Lower lobe of right lung (tissue), 2 donors: ENCODE data around the gene NEU4. TPM values are rescaled to one million over a fixed set of nuclear protein-coding genes. Genes with fewer than 3 reads are reported as not detected.

Experiments
- ATAC-seq, 2 donors: fragments of 200-7000 bp; cut with Tn5 transposase; one replicate each; pipeline ENCODE4 v1.9.1; 2020 to 2022; ENCODE audit warnings: mild to moderate bottlenecking in 2 of 2, moderate library complexity in 2 of 2
- DNase-seq: peaks from one replicate; pipeline ENCODE4 v3.0.0-alpha.2; 2020
- H3K27ac ChIP-seq: fragments of 200-600 bp; one replicate; pipeline ENCODE4 v1.8.0; 2022
- H3K27me3 ChIP-seq: fragments of 200-600 bp; one replicate; pipeline ENCODE4 v1.8.0; 2022; ENCODE audit warnings: low read depth
- H3K36me3 ChIP-seq: fragments of 200-600 bp; one replicate; pipeline ENCODE4 v1.8.0; 2022; ENCODE audit warnings: mild to moderate bottlenecking
- H3K4me1 ChIP-seq: fragments of 200-600 bp; one replicate; pipeline ENCODE4 v1.8.0; 2022
- H3K4me3 ChIP-seq: fragments of 200-600 bp; one replicate; pipeline ENCODE4 v1.8.0; 2022; ENCODE audit warnings: mild to moderate bottlenecking
- H3K9me3 ChIP-seq: fragments of 200-600 bp; one replicate; pipeline ENCODE4 v1.8.0; 2022
- intact Hi-C: fragments of 100-400 bp; cut with DNase I; formaldehyde crosslinking; loops from one replicate; pipeline ENCODE4 v1.11.0; 2022
- total RNA-seq: library from RNA; stranded (reverse); fragmentation: NEBNext Ultra II Directional; extraction: Animal tissue kit (Norgen Biotek cat#: 25700); gene quantifications from one replicate; pipeline ENCODE4 v1.2.1, GENCODE V29; 2021
- TF ChIP-seq, protein P1 (sequence below): fragments of 200-600 bp; IDR thresholded peaks from one replicate; pipeline ENCODE4 v1.8.0; 2022; ENCODE audit warnings: antibody characterized with exemption, mild to moderate bottlenecking
- donor health status: DM: no; HTN: yes; CAD: no; lungs with severe emphysema.

NEU4 gene
- total RNA-seq, 1 donor from 2014 or later = not detected

DNA sequence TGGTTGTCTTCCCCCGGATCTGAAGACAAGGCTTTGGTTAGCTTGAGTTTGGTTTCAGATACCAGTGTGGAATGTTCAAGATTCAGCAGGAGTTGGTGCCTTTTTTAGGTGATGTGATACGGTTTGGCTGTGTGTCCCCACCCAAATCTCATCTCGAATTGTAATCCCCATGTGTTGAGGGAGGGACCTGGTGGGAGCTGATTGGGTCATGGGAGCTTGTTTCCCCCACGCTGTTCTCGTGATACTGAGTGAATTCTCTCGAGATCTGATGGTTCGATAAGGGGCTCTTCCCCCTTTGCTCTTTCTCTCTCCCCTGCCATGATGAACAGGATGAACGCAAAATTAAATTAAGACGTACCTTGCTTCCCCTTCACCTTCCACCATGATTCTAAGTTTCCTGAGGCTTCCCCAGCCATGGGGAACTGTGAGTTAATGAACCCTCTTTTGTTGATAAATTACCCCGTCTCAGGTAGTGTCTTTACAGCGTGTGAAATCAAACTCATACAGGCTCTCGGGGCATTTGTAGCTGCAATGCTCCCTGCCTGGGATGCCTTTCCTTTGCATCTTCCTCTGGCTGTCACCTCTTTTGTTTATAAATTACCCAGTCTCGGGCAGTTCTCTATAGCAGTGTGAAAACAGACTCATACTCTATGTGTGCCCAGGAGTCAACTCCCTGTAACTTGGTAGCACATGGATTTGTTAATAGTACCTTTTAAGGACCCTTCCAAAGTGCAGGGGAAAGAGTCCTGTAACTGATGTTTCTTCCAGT lies 28.4 kb downstream of the NEU4 start:
- Histone ChIP-seq H3K27me3 (peaks cover 12% of the 10 kb centered on the region), H3K9me3 (no peaks in the 10 kb centered on the region), H3K4me3 (no peak overlapping the region), H3K27ac (no peak overlapping the region), H3K36me3 (no peaks in the 10 kb centered on the region), H3K4me1 (no peaks in the 10 kb centered on the region)
- TF ChIP-seq, protein P1, sequence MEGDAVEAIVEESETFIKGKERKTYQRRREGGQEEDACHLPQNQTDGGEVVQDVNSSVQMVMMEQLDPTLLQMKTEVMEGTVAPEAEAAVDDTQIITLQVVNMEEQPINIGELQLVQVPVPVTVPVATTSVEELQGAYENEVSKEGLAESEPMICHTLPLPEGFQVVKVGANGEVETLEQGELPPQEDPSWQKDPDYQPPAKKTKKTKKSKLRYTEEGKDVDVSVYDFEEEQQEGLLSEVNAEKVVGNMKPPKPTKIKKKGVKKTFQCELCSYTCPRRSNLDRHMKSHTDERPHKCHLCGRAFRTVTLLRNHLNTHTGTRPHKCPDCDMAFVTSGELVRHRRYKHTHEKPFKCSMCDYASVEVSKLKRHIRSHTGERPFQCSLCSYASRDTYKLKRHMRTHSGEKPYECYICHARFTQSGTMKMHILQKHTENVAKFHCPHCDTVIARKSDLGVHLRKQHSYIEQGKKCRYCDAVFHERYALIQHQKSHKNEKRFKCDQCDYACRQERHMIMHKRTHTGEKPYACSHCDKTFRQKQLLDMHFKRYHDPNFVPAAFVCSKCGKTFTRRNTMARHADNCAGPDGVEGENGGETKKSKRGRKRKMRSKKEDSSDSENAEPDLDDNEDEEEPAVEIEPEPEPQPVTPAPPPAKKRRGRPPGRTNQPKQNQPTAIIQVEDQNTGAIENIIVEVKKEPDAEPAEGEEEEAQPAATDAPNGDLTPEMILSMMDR = no peak
- intact Hi-C loops = no loop called here
- DNase-seq (no peak), ATAC-seq (no peak)

DNA sequence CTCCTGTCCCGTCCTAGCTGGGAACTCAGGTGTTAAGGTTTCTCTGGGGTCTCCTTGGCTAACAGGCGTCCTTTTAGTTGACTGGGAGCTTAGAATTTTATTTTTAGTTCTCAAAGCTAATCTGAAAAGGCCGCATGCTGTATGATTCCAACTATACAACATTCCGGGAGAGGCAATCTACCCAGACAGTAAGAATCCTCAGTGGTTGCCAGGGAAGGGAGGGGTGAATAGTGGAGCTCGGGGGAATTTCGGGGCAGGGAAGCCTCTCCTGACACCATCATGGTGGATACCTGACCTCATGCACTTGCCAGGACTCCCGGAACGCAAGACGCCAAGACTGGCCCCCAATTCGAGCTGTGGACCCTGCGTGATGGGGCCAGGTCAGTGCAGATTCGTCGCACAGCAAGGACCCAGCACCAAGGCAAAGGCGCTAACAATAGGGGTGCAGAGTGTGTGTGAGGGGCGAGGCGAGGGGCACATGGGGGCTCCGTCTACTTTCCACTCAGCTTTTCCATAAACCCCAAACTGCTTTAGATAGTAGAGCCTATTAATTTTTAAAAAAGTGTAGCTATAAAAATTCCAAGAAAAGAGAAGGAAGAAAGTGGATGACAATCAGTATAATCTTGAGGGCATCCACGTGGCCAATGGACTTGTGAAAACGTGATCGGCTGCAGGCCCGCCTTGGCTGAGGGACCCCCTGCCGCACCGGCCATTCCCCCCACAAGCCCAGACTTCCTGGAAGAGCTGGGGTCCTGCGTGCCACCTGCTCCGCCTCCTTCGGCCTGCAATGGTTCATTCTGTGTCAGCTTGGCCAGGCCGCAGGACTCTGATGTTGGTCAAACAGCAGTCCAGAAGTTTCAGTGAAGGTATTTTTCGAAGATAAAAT lies 32.4 kb downstream of the NEU4 start:
- no peak for DNase-seq
- no peak overlapping the region for H3K4me3 ChIP-seq
- H3K9me3 ChIP-seq = no peaks in the 10 kb centered on the region
- no peak overlapping the region for H3K27ac ChIP-seq
- intact Hi-C loops = no loop called here
- peaks cover 15% of the 10 kb centered on the region for H3K4me1 ChIP-seq
- TF ChIP-seq, protein P1 = no peak
- no peak for ATAC-seq
- H3K36me3 ChIP-seq = no peaks in the 10 kb centered on the region
- H3K27me3 ChIP-seq = peaks cover 6% of the 10 kb centered on the region

DNA sequence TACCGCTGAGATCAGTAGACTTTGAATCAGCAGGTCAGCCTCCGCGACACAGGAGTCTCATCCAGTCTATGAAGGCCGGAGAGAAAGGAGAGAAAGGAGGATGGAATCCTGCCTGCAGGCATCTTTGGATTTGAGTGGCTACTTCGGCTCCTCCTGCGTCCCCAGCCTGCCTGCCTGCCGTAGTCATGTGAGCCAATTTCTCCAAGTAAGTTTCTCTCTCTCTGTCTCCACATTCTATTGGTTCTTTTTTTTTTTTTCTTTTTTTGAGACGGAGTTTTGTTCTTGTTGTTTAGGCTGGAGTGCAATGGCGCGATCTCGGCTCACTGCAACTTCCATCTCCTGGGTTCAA lies 33.0 kb downstream of the NEU4 start:
- ATAC-seq = no peak
- intact Hi-C loops = no loop called here
- H3K27ac ChIP-seq = no peak overlapping the region
- peaks cover 6% of the 10 kb centered on the region for H3K27me3 ChIP-seq
- TF ChIP-seq, protein P1 = no peak
- no peak for DNase-seq
- H3K4me1 ChIP-seq = peaks cover 15% of the 10 kb centered on the region
- H3K4me3 ChIP-seq = no peak overlapping the region
- no peaks in the 10 kb centered on the region for H3K9me3 ChIP-seq
- H3K36me3 ChIP-seq = no peaks in the 10 kb centered on the region

DNA sequence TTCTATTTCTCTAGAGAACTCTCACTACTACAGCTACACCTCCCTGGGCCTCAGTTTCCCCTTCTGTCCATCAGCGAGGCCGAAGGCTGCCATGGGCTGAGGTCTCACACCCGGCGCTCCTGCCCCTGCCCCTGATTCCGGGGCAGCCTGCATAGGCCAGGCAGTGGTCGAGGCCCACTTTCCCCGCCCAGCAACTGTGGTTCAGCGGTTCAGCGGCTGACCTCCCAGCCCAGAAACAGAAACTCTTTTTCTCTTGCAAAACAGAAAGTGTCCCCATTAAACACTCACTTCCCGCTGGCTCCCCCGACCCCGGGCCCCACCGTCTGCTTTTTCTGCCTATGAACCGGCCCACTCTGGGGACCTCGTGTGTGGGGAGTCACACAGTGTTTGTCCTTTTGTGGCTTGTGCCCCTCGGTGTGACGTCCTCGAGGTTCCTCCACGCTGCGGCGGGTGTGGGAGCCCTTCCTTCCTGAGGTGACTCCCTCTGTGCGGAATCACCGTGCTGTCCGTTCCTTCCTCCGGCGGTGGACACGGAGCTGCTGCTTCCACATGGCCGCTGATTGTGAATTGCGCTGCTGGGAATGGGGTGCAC lies 33.7 kb downstream of the NEU4 start:
- peak overlapping the region; percentile 41 for H3K27ac ChIP-seq
- ATAC-seq (peak; percentile 76 to 82), DNase-seq (peak; percentile 75)
- no peaks in the 10 kb centered on the region for H3K36me3 ChIP-seq
- TF ChIP-seq, protein P1 = no peak
- peaks cover 15% of the 10 kb centered on the region for H3K4me1 ChIP-seq
- peaks cover 5% of the 10 kb centered on the region for H3K27me3 ChIP-seq
- H3K4me3 ChIP-seq = peak overlapping the region; percentile 30
- H3K9me3 ChIP-seq = no peaks in the 10 kb centered on the region
- intact Hi-C loops = no loop called here

DNA sequence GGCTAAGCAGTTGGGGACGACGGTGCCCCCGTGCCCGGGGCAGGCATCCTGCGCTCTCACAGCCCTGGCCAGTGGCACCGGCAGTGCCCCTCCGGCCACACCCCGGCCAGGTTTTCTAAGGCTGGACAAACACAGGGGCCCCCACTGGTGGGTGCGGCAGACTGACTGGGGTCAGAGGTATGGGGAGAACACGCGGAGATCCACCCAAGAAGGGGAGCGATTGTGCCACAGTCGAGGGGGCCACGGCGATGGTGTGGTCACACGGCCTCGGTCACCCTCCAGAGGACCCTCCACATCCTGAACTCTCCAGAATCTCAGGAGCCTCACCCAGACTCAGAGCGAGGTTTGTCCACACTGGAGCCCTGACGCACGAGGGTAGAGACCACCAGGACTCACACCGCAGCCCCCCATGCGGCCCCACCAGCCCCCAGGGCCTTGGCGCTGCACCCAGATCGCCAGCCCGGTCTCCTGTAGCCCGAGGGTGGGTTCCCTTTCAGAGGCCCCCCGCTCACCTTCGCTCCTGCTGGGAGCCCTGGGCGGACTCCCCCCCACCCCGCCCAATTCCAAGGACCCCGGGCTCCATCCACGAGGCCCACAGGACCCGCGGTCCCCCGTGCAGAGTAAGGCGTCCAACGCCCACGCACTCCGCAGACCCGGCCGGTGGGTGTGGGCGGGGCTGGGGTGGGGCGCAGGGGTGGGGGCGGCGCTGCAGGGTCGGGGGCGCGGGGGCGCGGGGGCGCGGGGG lies 34.5 kb downstream of the NEU4 start:
- no peaks in the 10 kb centered on the region for H3K27me3 ChIP-seq
- no peaks in the 10 kb centered on the region for H3K9me3 ChIP-seq
- intact Hi-C loops = no loop called here
- H3K27ac ChIP-seq = peak overlapping the region; percentile 41
- no peak for DNase-seq
- TF ChIP-seq, protein P1 = no peak
- peak overlapping the region; percentile 30 for H3K4me3 ChIP-seq
- peaks cover 15% of the 10 kb centered on the region for H3K4me1 ChIP-seq
- H3K36me3 ChIP-seq = no peaks in the 10 kb centered on the region
- ATAC-seq = peak; percentile 18 to 25
